Measurements from ENCODE around the gene PTPRN2. TPM values are rescaled to one million over a fixed set of nuclear protein-coding genes. Genes with fewer than 3 reads are reported as not detected.

Gene PTPRN2
- total and polyA plus RNA-seq, 2 of the 13 experiments (the other 11 are each of a cell fraction or from before 2014, with no cell fraction given), result 2.5 to 24.2 TPM

GRCh38 chr7:158386866-158387545 is 200.6 kb downstream of the PTPRN2 start:
- Histone ChIP-seq H3K27me3 (ENCODE audit: control insufficient read depth in 1 of 2, insufficient read depth in 2 of 2, low read length in 2 of 2) (no peaks in the 10 kb centered on the region), H3K9me3 (ENCODE audit: low read length) (peaks cover 3% of the 10 kb centered on the region; the same call in 1 of the 2 replicates), H3K4me3 (replicated peaks in 1 of 3; ENCODE audit: insufficient read depth in 1 of 3, low read depth in 2 of 3, low read length in 3 of 3) (no peak overlapping the region), H2AFZ (ENCODE audit: low read length) (no peak overlapping the region), H3K9ac (ENCODE audit: insufficient read depth, low read depth, low read length) (no peak overlapping the region), H3K27ac (ENCODE audit: extremely low read length, insufficient read depth, low read length) (no peak overlapping the region), H3K36me3 (replicated peaks in 1 of 2; ENCODE audit: control insufficient read depth in 1 of 2, insufficient read depth in 2 of 2, low read length in 2 of 2) (no peaks in the 10 kb centered on the region), H3K4me2 (ENCODE audit: low read depth, low read length) (no peak overlapping the region), H4K20me1 (ENCODE audit: insufficient read depth, low read length) (peaks cover 82% of the 10 kb centered on the region), H3K4me1 (ENCODE audit: insufficient read depth, low read length) (peaks cover 2% of the 10 kb centered on the region; the same call in 1 of the 2 replicates), H3K79me2 (ENCODE audit: insufficient read depth, low read length) (no peaks in the 10 kb centered on the region)
- ATAC-seq (no peak), FAIRE-seq (no peak), DNase-seq (ENCODE audit: low spot score) (no peak)
- TF ChIP-seq ZMYM4 (CRISPR knock-in tag; IDR thresholded peaks at IDR 0.05) (no peak), ZNF3 (CRISPR knock-in tag; IDR thresholded peaks at IDR 0.05) (no peak), RFX3 (CRISPR knock-in tag; IDR thresholded peaks at IDR 0.05) (no peak), FUBP1 (CRISPR knock-in tag; IDR thresholded peaks at IDR 0.05; ENCODE audit: borderline replicate concordance) (no peak), PRDM4 (CRISPR knock-in tag; IDR thresholded peaks at IDR 0.05; ENCODE audit: borderline replicate concordance) (no peak)
- TF ChIP-seq, protein P1, sequence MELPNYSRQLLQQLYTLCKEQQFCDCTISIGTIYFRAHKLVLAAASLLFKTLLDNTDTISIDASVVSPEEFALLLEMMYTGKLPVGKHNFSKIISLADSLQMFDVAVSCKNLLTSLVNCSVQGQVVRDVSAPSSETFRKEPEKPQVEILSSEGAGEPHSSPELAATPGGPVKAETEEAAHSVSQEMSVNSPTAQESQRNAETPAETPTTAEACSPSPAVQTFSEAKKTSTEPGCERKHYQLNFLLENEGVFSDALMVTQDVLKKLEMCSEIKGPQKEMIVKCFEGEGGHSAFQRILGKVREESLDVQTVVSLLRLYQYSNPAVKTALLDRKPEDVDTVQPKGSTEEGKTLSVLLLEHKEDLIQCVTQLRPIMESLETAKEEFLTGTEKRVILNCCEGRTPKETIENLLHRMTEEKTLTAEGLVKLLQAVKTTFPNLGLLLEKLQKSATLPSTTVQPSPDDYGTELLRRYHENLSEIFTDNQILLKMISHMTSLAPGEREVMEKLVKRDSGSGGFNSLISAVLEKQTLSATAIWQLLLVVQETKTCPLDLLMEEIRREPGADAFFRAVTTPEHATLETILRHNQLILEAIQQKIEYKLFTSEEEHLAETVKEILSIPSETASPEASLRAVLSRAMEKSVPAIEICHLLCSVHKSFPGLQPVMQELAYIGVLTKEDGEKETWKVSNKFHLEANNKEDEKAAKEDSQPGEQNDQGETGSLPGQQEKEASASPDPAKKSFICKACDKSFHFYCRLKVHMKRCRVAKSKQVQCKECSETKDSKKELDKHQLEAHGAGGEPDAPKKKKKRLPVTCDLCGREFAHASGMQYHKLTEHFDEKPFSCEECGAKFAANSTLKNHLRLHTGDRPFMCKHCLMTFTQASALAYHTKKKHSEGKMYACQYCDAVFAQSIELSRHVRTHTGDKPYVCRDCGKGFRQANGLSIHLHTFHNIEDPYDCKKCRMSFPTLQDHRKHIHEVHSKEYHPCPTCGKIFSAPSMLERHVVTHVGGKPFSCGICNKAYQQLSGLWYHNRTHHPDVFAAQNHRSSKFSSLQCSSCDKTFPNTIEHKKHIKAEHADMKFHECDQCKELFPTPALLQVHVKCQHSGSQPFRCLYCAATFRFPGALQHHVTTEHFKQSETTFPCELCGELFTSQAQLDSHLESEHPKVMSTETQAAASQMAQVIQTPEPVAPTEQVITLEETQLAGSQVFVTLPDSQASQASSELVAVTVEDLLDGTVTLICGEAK (IDR thresholded peaks at IDR 0.05), result no peak
- TF ChIP-seq, protein P1 (CRISPR knock-in tag; IDR thresholded peaks at IDR 0.05), result no peak
- TF ChIP-seq, protein P2, sequence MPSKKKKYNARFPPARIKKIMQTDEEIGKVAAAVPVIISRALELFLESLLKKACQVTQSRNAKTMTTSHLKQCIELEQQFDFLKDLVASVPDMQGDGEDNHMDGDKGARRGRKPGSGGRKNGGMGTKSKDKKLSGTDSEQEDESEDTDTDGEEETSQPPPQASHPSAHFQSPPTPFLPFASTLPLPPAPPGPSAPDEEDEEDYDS (CRISPR knock-in tag; IDR thresholded peaks at IDR 0.05), result no peak
- intact Hi-C loops (cut with micrococcal nuclease; ENCODE audit: unreplicated experiment), result no loop called here
- CTCF ChIA-PET (ENCODE audit: low intra/inter-chr PET ratio, low total read pairs), result no interaction called here
- WGBS (ENCODE audit: low lambda C conversion rate), result 84% methylated on average over 15 of the region's 20 CpGs
- POLR2A ChIA-PET, result no interaction called here
- no TSS peak for BruUV-seq (replicated peaks)
- in situ Hi-C loops (cut with HindIII; ENCODE audit: extremely low pct_ligation_motif_present, low pct_unique_long_range_greater_than_20kb), result no loop called here
